ENCODE measurements around the gene ERBB4.

- no peak for TF ChIP-seq POLR2A (IDR thresholded peaks at IDR 0.05)
- no peak for TF ChIP-seq CTCF (IDR thresholded peaks at IDR 0.05)
- TF ChIP-seq POLR2AphosphoS5 (IDR thresholded peaks at IDR 0.05) = no peak
Measured at GRCh38 chr2:211451642-211452041, 1087.0 kb downstream of the ERBB4 start.
